KMS-11 (cell line): Measurements from ENCODE around the gene IRF6.

ENCODE experiments used
- H2AFZ ChIP-seq: fragments of 200-600 bp; sonication (generic); 2 replicates; pipeline ENCODE4 v1.6.1; 2016; ENCODE audit warnings: antibody characterized with exemption, mixed run types, low read depth
- H3K27ac ChIP-seq: fragments of 200-600 bp; sonication (generic); 2 replicates; pipeline ENCODE4 v1.6.1; 2016; ENCODE audit warnings: mild to moderate bottlenecking, mixed run types
- H3K27me3 ChIP-seq: fragments of 200-600 bp; sonication (generic); 2 replicates; pipeline ENCODE4 v1.6.1; 2017; ENCODE audit warnings: mild to moderate bottlenecking, low read depth, mixed run types, moderate library complexity; ENCODE audit not compliant: insufficient read depth
- H3K36me3 ChIP-seq: fragments of 200-600 bp; sonication (generic); 2 replicates; pipeline ENCODE4 v1.6.1; 2017; ENCODE audit warnings: mild to moderate bottlenecking, mixed run types; ENCODE audit not compliant: insufficient read depth
- H3K4me1 ChIP-seq: fragments of 200-600 bp; sonication (generic); 2 replicates; pipeline ENCODE4 v1.6.1; 2016; ENCODE audit warnings: mild to moderate bottlenecking, low read depth, mixed run types; ENCODE audit not compliant: poor library complexity, severe bottlenecking
- H3K4me2 ChIP-seq: fragments of 200-600 bp; sonication (generic); 2 replicates; pipeline ENCODE4 v1.7.0; 2016; ENCODE audit warnings: mild to moderate bottlenecking, mixed run types
- H3K4me3 ChIP-seq: fragments of 200-600 bp; sonication (generic); IDR thresholded peaks from 2 replicates; pipeline ENCODE4 v1.6.1; 2017; ENCODE audit warnings: low read depth, low read length, mixed read lengths; ENCODE audit not compliant: insufficient read depth
- H3K79me2 ChIP-seq: fragments of 200-600 bp; sonication (generic); 2 replicates; pipeline ENCODE4 v1.6.1; 2016; ENCODE audit warnings: low read depth, mixed run types; ENCODE audit not compliant: insufficient read depth
- H3K9ac ChIP-seq: fragments of 200-600 bp; sonication (generic); 2 replicates; pipeline ENCODE4 v1.6.1; 2016; ENCODE audit warnings: mild to moderate bottlenecking, mixed run types
- H4K20me1 ChIP-seq: fragments of 200-600 bp; sonication (generic); 2 replicates; pipeline ENCODE4 v1.6.1; 2016; ENCODE audit warnings: mild to moderate bottlenecking, mixed run types; ENCODE audit not compliant: insufficient read depth
- TF ChIP-seq, protein P1 (sequence below): fragments of 200-600 bp; sonication (generic); conservative IDR thresholded peaks from 2 replicates; pipeline ENCODE4 v1.6.1; 2017; ENCODE audit warnings: low read depth, mild to moderate bottlenecking, antibody characterized with exemption, low read length, moderate library complexity, mixed read lengths

The IRF6 gene

DNA sequence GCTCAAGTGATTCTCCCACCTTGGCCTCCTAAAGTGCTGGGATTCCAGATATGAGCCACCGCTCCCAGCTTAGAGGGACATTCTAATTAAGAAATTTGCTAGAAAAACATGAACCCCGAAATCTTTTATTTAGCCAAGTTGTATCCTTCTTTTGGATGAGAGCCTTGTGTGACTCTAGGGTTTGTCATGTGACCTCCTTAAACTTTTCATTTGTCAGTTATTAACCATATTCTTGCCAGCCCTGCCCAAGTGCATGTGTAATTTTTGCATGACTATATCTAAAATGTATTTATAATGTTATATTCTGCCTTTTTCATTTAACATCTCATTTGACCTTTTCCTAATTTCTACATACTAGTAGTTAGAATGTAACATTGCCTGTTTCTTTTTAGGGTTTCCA, 23.8 kb upstream of the IRF6 start:
- TF ChIP-seq, protein P1, sequence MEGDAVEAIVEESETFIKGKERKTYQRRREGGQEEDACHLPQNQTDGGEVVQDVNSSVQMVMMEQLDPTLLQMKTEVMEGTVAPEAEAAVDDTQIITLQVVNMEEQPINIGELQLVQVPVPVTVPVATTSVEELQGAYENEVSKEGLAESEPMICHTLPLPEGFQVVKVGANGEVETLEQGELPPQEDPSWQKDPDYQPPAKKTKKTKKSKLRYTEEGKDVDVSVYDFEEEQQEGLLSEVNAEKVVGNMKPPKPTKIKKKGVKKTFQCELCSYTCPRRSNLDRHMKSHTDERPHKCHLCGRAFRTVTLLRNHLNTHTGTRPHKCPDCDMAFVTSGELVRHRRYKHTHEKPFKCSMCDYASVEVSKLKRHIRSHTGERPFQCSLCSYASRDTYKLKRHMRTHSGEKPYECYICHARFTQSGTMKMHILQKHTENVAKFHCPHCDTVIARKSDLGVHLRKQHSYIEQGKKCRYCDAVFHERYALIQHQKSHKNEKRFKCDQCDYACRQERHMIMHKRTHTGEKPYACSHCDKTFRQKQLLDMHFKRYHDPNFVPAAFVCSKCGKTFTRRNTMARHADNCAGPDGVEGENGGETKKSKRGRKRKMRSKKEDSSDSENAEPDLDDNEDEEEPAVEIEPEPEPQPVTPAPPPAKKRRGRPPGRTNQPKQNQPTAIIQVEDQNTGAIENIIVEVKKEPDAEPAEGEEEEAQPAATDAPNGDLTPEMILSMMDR, result no peak

DNA sequence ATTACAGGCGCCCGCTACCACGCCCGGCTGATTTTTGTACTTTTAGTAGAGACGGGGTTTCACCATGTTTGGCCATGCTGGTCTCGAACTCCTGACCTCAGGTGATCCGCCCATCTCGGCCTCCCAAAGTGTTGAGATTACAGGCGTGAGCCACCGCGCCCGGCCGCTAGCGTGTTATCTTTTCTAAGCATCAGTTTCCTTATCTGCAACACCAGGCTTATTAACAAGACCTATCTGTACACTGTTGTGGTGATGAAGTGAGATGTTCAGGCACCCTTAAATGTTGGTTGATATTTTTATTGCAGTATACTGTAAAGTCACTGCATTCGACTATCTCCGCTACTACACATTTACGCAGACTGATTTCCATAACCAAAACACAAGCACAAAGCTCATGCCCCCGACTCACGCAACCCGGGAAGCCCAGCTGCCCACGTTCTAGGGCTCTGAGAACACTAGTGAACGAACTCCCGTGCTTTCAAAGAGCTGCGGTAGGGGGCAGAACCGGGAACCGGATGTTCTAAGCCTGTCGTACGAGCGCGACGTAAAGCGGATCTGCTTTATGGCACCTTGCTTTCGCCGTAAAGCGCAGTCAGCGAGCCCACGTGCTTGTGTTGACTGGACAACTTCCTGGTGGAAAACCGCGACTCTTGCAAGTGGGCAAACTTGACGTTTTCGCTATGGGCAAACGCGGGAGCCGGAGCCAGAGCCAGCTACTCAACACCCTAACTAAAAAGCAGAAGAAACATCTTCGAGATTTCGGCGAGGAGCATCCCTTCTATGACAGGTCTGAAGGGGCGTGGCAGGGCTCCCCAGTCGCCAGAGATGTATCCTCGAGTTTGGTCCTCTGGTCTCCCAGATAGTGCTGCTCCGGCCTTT, 21.7 kb upstream of the IRF6 start, which contains the start of gene UTP25:
TSS of gene UTP25 (plus strand) at position 589 of the 879 bp plus-strand sequence. CDS start at position 681, 92 bp downstream.
- H4K20me1 ChIP-seq, result no peaks in the 10 kb centered on the region
- H3K9ac ChIP-seq, result peak within 1 kb of the TSS; percentile 58; the same call in 1 of the 2 replicates
- H2AFZ ChIP-seq, result peak within 1 kb of the TSS; percentile 90
- peak within 1 kb of the TSS; percentile 85 for H3K4me3 ChIP-seq
- peak within 1 kb of the TSS; percentile 48 for H3K4me2 ChIP-seq
- H3K4me1 ChIP-seq, result peaks cover 32% of the 10 kb centered on the region
- H3K79me2 ChIP-seq, result peaks cover 31% of the 10 kb centered on the region
- H3K27me3 ChIP-seq, result no peaks in the 10 kb centered on the region
- TF ChIP-seq, protein P1, result peak; percentile 83
- peak within 1 kb of the TSS; percentile 47 for H3K27ac ChIP-seq
- peaks cover 10% of the 10 kb centered on the region; the same call in 1 of the 2 replicates for H3K36me3 ChIP-seq

More for the DNA sequence above, 23.8 kb upstream of the IRF6 start:
- Histone ChIP-seq H3K27me3 (no peaks in the 10 kb centered on the region), H2AFZ (no peak overlapping the region), H4K20me1 (no peaks in the 10 kb centered on the region), H3K9ac (no peak overlapping the region), H3K27ac (no peak overlapping the region), H3K79me2 (peaks cover 31% of the 10 kb centered on the region), H3K36me3 (peaks cover 29% of the 10 kb centered on the region; the same call in 1 of the 2 replicates), H3K4me2 (peak overlapping the region; percentile 48; the same call in 1 of the 2 replicates), H3K4me3 (no peak overlapping the region), H3K4me1 (peaks cover 28% of the 10 kb centered on the region)

- Histone ChIP-seq H3K36me3 (peaks cover 5% of the 10 kb centered on the region; the same call in 1 of the 2 replicates), H3K27me3 (no peaks in the 10 kb centered on the region), H4K20me1 (no peaks in the 10 kb centered on the region), H2AFZ (no peak overlapping the region), H3K4me3 (no peak overlapping the region), H3K4me1 (peaks cover 31% of the 10 kb centered on the region), H3K9ac (no peak overlapping the region), H3K79me2 (peaks cover 28% of the 10 kb centered on the region), H3K4me2 (no peak overlapping the region), H3K27ac (no peak overlapping the region)
- TF ChIP-seq, protein P1, result no peak
These were observed 19.9 kb upstream of the IRF6 start for GRCh38 chr1:209825591-209826434.
